NCI-H2081 treated with DMSO at 0.1 percent for 48 hours (cell line): ENCODE data around the gene TPM2.

Source experiments
- DNase-seq: peaks from one replicate; lab custom pipeline; 2025; lab: John Stamatoyannopoulos, UW

The TPM2 gene

GRCh38 chr9:35689542-35690293 lies at the start of gene TPM2:
Gene TPM2 (minus strand): TSS chr9:35689925. CDS start chr9:35689817, 108 bp downstream.
- no peak for DNase-seq

- no peak for DNase-seq
Observed at GRCh38 chr9:35738924-35739323, 49.2 kb upstream of the TPM2 start.

- DNase-seq: no peak
Observed at GRCh38 chr9:35738186-35738585, 48.5 kb upstream of the TPM2 start.

- no peak for DNase-seq
Observed at GRCh38 chr9:35737143-35737542, 47.4 kb upstream of the TPM2 start.

- no peak for DNase-seq
Observed at GRCh38 chr9:35736201-35736633, 46.5 kb upstream of the TPM2 start.

- no peak for DNase-seq
Observed at GRCh38 chr9:35734096-35734495, 44.4 kb upstream of the TPM2 start.

- DNase-seq: no peak
Observed at GRCh38 chr9:35732800-35733541, 43.2 kb upstream of the TPM2 start.

GRCh38 chr9:35732185-35732799 lies 42.6 kb upstream of the TPM2 start, which contains the start of the genes CREB3 and TLN1:
Gene CREB3 (plus strand): TSS chr9:35732666. CDS start chr9:35732773, 107 bp downstream.
Gene TLN1 (minus strand): TSS chr9:35732195. CDS start chr9:35725694, 6,501 bp downstream.
- DNase-seq: peak; percentile 96

- DNase-seq: no peak
Observed at GRCh38 chr9:35731415-35732184, 41.9 kb upstream of the TPM2 start.

- no peak for DNase-seq
Observed at GRCh38 chr9:35730486-35730854, 40.7 kb upstream of the TPM2 start.

- no peak for DNase-seq
Observed at GRCh38 chr9:35729700-35730485, 40.2 kb upstream of the TPM2 start.

GRCh38 chr9:35729101-35729500 lies 39.4 kb upstream of the TPM2 start:
- no peak for DNase-seq

GRCh38 chr9:35728041-35728971 lies 38.6 kb upstream of the TPM2 start:
- no peak for DNase-seq

- no peak for DNase-seq
Observed at GRCh38 chr9:35727676-35728040, 37.9 kb upstream of the TPM2 start.

- DNase-seq: no peak
Observed at GRCh38 chr9:35726931-35727330, 37.2 kb upstream of the TPM2 start.

GRCh38 chr9:35725362-35725761 lies 35.6 kb upstream of the TPM2 start:
- no peak for DNase-seq

- no peak for DNase-seq
Observed at GRCh38 chr9:35723908-35724307, 34.2 kb upstream of the TPM2 start.

- no peak for DNase-seq
Observed at GRCh38 chr9:35723426-35723825, 33.7 kb upstream of the TPM2 start.

GRCh38 chr9:35719546-35719945 lies 29.8 kb upstream of the TPM2 start:
- no peak for DNase-seq
